ENCODE results near the gene LRRC23. TPM values are rescaled to one million over a fixed set of nuclear protein-coding genes. Genes with fewer than 3 reads are reported as not detected.
A peak's percentile ranks its signal among the peaks of the same experiment; 100 is the strongest.
"Not testable (repeated sequence)": the region's sequence is repeated elsewhere in the genome, so short reads cannot be mapped to it uniquely, and the experiment has no call there.

Gene LRRC23
- total RNA-seq, 4 donors from 2014 or later = 11.6 to 17.2 (median 17.1) TPM

GRCh38 chr12:6883252-6883651, 21.4 kb upstream of the LRRC23 start:
- TF ChIP-seq CTCF (IDR thresholded peaks at IDR 0.05) (no peak), POLR2A (IDR thresholded peaks at IDR 0.05) (no peak), EP300 (IDR thresholded peaks at IDR 0.05) (no peak)

DNA sequence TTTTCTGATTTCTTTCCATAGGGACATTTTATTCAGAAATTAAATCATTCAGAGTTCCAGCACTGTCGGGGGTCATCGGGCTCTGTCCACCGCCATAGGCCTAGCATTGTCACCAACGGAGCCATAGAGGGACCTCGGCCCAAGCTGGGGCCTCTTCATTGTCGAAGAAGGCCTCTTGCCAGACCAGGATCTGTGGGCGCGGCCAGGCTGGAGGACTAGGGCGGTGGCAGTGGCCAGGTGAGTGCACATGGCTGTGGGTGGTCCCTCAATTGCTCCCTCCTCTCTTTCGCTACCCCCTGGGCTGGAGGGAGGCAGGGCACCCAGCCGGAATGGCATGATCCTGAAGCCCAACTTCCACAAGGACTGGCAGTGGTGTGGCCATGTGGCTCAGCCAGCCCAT, 20.9 kb upstream of the LRRC23 start:
- no peak overlapping the region for H3K27ac ChIP-seq
- peaks cover 0 to 27% (median 0%) of the 10 kb centered on the region in 3 donors for H3K36me3 ChIP-seq
- 92 to 95% methylated on average over 9 to 11 of the region's 11 CpGs for WGBS, 2 donors
- H3K27me3 ChIP-seq = no peaks in the 10 kb centered on the region
- no peak for DNase-seq (ENCODE audit: low spot score in 2 of 2)
- H3K9me3 ChIP-seq = no peaks in the 10 kb centered on the region
- H3K4me3 ChIP-seq = no peak overlapping the region
- H3K4me1 ChIP-seq = no peaks in the 10 kb centered on the region
- TF ChIP-seq POLR2A (IDR thresholded peaks at IDR 0.05) = no peak
- TF ChIP-seq CTCF (IDR thresholded peaks at IDR 0.05) = no peak
- TF ChIP-seq EP300 (IDR thresholded peaks at IDR 0.05) = no peak

More at GRCh38 chr12:6883252-6883651, 21.4 kb upstream of the LRRC23 start:
- 96 to 98% methylated on average over 5 of the region's 5 CpGs for WGBS, 2 donors
- no peaks in the 10 kb centered on the region for H3K9me3 ChIP-seq
- peaks cover 0 to 27% (median 0%) of the 10 kb centered on the region in 3 donors for H3K36me3 ChIP-seq
- H3K4me3 ChIP-seq = no peak overlapping the region
- DNase-seq (ENCODE audit: low spot score in 2 of 2) = no peak
- H3K27me3 ChIP-seq = no peaks in the 10 kb centered on the region
- no peak overlapping the region for H3K27ac ChIP-seq
- no peaks in the 10 kb centered on the region for H3K4me1 ChIP-seq

- no peak for TF ChIP-seq EP300 (IDR thresholded peaks at IDR 0.05)
- no peak for TF ChIP-seq CTCF (IDR thresholded peaks at IDR 0.05)
- TF ChIP-seq POLR2A (IDR thresholded peaks at IDR 0.05) = no peak
- H3K27ac ChIP-seq = peak overlapping the region in 1 of 4 donors; percentile 10
- no peaks in the 10 kb centered on the region for H3K9me3 ChIP-seq
- no peaks in the 10 kb centered on the region for H3K27me3 ChIP-seq
- H3K4me3 ChIP-seq = no peak overlapping the region
- peaks cover 0 to 27% (median 0%) of the 10 kb centered on the region in 3 donors for H3K36me3 ChIP-seq
- H3K4me1 ChIP-seq = no peaks in the 10 kb centered on the region
- no peak for DNase-seq (ENCODE audit: low spot score in 2 of 2)
- 62 to 67% methylated on average over 22 of the region's 22 CpGs for WGBS, 2 donors
Observed at GRCh38 chr12:6884539-6884938, 20.1 kb upstream of the LRRC23 start.

- WGBS, 2 donors = 65 to 74% methylated on average over 10 to 13 of the region's 15 CpGs
- DNase-seq (ENCODE audit: low spot score in 2 of 2); H3K4me3 ChIP-seq; H3K27ac ChIP-seq; H3K27me3 ChIP-seq; H3K9me3 ChIP-seq; H3K4me1 ChIP-seq: not testable (repeated sequence)
- H3K36me3 ChIP-seq = peaks cover 0 to 27% (median 0%) of the 10 kb centered on the region in 3 donors
Observed at GRCh38 chr12:6886206-6886999, 18.2 kb upstream of the LRRC23 start.

DNA sequence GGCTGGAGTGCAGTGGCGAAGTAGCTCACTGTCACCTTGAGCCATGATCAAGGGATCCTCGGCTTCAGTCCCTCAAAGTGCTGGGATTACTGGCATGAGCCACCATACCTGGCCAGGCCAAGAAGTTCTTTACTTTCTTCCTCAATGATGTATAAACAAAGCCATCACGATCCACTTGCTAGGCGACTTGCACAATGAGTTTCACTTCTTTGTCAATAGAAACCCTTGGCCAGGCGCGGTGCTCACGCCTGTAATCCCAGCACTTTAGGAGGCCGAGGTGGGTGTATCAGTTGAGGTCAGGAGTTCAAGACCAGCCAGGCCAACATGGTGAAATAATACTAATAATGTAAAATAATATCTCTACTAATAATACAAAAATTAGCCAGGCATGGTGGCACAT, 17.2 kb upstream of the LRRC23 start:
- Histone ChIP-seq H3K27me3 (no peaks in the 10 kb centered on the region), H3K27ac (no peak overlapping the region)
- no peak for DNase-seq (ENCODE audit: low spot score in 2 of 2)

More for the DNA sequence above, 17.2 kb upstream of the LRRC23 start:
- no peak overlapping the region for H3K4me3 ChIP-seq
- TF ChIP-seq CTCF (IDR thresholded peaks at IDR 0.05) = no peak
- no peak for TF ChIP-seq EP300 (IDR thresholded peaks at IDR 0.05)
- no peak for TF ChIP-seq POLR2A (IDR thresholded peaks at IDR 0.05)
- H3K4me1 ChIP-seq = peaks cover 0 to 15% (median 5%) of the 10 kb centered on the region in 4 donors
- WGBS, 2 donors = 80 to 85% methylated on average over 8 of the region's 8 CpGs
- H3K9me3 ChIP-seq = no peaks in the 10 kb centered on the region
- H3K36me3 ChIP-seq = peaks cover 0 to 27% (median 0%) of the 10 kb centered on the region in 3 donors

Measured in tibial nerve (tissue), 4 donors.